ENCODE results near the gene CSMD2.

The CSMD2 gene

GRCh38 chr1:33823401-33823800, 341.6 kb downstream of the CSMD2 start:
- no peak for DNase-seq

GRCh38 chr1:33822396-33822795, 342.6 kb downstream of the CSMD2 start:
- DNase-seq: no peak

GRCh38 chr1:33821291-33821690, 343.7 kb downstream of the CSMD2 start:
- no peak for DNase-seq

- DNase-seq: no peak
Measured at GRCh38 chr1:33820804-33821203, 344.2 kb downstream of the CSMD2 start.

- DNase-seq: no peak
Measured at GRCh38 chr1:33819913-33820311, 345.1 kb downstream of the CSMD2 start.

GRCh38 chr1:33819290-33819912, 345.6 kb downstream of the CSMD2 start:
- no peak for DNase-seq

GRCh38 chr1:33818071-33818470, 347.0 kb downstream of the CSMD2 start:
- no peak for DNase-seq

GRCh38 chr1:33815061-33815460, 350.0 kb downstream of the CSMD2 start:
- DNase-seq: no peak

DNA sequence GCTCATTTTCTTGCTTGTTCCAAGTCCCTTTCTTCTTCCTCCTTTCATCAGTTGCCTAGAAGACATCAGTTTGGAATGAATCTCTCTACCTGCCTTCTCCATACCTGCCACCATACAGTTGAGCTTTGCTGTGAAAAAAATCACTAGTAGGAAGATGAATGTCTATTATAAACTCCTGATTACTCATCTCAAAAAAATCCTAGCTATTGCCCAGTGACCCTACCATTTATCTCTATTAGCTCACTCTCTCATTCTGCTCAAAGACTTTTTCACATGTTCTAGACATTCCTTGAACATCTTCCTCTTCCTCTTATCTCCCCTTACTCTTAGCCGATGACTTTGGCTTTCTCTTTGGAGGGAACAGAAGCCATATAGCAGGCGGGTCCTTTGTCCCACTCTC, 350.9 kb downstream of the CSMD2 start:
- no peak for DNase-seq

- no peak for DNase-seq
Measured at GRCh38 chr1:33810571-33810970, 354.5 kb downstream of the CSMD2 start.

DNA sequence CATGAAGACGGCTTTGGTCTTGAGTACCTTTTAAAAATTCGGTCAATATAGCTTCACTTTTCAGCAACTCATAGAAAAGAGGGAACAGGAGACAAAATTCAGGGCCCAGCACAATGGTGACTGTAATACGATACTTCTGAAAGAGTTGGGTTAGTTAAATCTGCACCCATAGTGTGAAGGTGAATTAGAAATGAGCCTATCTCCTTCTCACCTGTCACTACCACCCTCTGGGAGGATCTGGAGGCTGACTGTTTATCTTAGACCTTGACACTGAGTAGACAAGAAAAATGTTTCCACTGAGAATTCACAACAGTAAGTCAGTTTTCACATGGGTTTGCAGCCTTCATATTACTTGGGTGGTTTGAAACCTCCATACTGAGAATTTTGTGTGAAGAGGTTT, 359.0 kb downstream of the CSMD2 start:
- DNase-seq: no peak

- no peak for DNase-seq
Measured at GRCh38 chr1:33802268-33802667, 362.8 kb downstream of the CSMD2 start.

GRCh38 chr1:33797849-33798248, 367.2 kb downstream of the CSMD2 start:
- no peak for DNase-seq

DNA sequence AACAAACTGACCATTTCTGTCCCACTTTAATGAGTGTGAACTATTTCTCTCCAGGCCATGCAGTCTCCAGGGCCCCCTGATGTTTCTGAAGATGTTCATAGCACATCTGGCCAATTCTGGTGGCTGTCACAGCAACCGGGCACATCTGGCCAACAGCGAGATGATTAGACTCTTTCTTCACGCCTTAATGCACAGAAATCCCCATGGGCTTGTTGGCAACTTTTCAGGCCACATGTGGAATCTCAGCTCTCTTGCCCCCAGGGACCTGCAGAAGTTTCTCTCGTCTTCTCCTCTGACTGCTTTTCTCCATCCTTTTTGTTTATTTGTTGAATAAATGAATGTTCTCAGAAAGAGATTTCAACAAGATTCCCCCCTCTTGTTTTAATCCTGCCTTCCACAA, 372.4 kb downstream of the CSMD2 start:
- no peak for DNase-seq

- DNase-seq: no peak
Measured at GRCh38 chr1:33792216-33792615, 372.8 kb downstream of the CSMD2 start.

DNA sequence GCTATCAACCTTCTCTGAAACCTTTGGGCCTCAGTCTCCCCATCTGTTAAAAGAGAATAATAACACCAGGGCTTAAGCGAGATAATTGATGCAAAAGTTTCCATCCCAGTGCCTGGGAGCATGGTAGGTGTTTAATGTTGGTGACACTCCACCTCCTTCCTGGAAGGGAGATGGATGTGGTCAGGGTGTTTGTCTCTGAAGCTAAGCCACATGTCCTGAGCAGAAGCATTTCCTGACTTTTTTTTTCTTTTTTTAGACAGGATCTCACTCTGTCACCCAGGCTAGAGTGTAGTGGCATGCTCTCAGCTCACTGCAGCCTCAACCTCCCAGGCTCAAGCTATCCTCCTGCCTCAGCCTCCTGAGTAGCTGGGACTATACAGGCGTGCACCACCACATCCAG, 373.8 kb downstream of the CSMD2 start:
- no peak for DNase-seq

DNA sequence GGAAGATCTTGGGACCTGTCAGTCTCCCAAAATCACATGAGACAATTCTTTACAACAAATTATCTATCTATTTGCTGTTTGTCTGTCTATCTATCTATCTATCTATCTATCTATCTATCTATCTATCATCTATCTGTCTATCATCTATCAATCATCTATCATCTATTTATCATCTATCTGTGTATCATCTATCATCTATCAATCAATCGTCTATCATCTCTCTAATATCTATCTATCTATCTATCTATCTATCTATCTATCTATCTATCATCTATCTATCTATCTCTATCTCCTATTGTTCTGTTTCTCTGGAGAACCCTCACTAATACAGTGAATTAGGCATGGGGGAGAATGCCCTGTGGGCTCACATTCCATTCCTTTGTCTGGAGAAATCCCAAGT, 374.5 kb downstream of the CSMD2 start:
- DNase-seq: no peak

DNA sequence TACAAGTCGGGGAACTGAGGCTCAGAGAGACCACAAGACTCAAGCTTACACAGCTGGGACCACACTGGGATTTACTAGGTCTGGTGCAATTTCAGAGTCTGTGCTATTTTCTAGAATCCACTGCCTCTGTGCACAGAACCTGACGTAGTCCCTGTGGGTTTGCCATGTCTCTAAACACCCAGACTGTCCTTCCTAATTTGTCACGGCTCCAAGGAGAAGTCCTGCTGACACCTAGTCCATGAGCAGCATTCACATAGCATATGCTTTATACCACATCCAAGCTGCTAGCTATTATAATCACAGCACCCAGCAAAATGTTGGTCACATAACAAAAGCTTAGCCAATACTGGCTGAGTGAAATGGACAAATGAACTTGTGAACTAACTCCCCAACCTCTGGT, 380.2 kb downstream of the CSMD2 start:
- no peak for DNase-seq

DNA sequence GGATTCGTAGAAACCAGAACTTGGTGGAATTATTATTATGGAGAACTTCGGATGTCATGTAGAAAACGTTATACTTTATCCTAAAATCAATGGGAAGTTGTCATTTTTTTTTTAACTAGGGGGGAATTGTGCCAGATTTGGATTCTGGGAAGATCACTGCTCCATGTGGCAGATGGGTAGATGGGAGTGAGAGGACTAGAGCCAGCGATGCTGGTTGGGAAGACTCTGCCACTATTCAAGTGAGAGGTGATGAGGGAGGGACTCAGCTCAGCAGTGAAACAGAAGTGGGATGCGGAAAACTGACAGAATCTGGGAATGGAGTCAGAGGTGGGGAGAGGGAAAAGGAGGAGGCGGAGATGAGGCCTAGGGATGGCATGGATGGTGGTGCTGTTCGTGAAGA, 382.3 kb downstream of the CSMD2 start:
- DNase-seq: no peak

GRCh38 chr1:33781652-33782051, 383.4 kb downstream of the CSMD2 start:
- no peak for DNase-seq

- DNase-seq: no peak
Measured at GRCh38 chr1:33777337-33777736, 387.7 kb downstream of the CSMD2 start.

- no peak for DNase-seq
Measured at GRCh38 chr1:33768821-33769220, 396.2 kb downstream of the CSMD2 start.

DNA sequence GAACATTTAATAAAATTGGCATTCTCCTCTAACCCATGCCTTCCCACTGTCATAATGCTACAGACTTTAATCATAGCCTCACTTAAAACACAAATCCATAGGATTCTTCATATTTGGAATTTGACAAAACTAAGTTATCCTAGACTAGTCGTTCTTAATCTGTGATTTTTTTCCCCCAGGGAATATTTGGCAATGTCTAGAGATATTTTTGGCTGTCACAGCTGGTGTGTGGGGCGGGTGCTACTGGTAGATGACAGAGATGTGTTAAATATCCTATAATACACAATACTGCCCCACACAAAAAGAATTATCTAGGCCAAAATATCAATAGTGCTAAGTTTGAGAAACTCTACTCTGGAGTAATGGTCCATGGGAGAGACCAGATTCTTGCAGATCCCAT, 396.9 kb downstream of the CSMD2 start:
- no peak for DNase-seq

- no peak for DNase-seq
Measured at GRCh38 chr1:33764149-33764548, 400.9 kb downstream of the CSMD2 start.

Measured in hypothalamus (tissue), 51 donors.